Measurements from ENCODE around the gene BAHCC1.

- TF ChIP-seq, protein P1, sequence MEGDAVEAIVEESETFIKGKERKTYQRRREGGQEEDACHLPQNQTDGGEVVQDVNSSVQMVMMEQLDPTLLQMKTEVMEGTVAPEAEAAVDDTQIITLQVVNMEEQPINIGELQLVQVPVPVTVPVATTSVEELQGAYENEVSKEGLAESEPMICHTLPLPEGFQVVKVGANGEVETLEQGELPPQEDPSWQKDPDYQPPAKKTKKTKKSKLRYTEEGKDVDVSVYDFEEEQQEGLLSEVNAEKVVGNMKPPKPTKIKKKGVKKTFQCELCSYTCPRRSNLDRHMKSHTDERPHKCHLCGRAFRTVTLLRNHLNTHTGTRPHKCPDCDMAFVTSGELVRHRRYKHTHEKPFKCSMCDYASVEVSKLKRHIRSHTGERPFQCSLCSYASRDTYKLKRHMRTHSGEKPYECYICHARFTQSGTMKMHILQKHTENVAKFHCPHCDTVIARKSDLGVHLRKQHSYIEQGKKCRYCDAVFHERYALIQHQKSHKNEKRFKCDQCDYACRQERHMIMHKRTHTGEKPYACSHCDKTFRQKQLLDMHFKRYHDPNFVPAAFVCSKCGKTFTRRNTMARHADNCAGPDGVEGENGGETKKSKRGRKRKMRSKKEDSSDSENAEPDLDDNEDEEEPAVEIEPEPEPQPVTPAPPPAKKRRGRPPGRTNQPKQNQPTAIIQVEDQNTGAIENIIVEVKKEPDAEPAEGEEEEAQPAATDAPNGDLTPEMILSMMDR (conservative IDR thresholded peaks at IDR 0.05; ENCODE audit: low read depth, low read length): no peak
- no peak for TF ChIP-seq EZH2 (IDR thresholded peaks at IDR 0.05; ENCODE audit: low read length, unreplicated experiment)
These were observed 57.3 kb downstream of the BAHCC1 start for GRCh38 chr17:81452551-81452950.
